Activated CD4-positive, alpha-beta T cell treated with anti-CD3 and anti-CD28 coated beads, Interleukin-2, amount 10 ng/mL, durations not matched to agents 24 days and 14 days (primary cell): ENCODE data around the gene TAAR2. TPM values are rescaled to one million over a fixed set of nuclear protein-coding genes. Genes with fewer than 3 reads are reported as not detected.

Source experiments
- DNase-seq: peaks from one replicate; pipeline ENCODE4 v3.0.0; 2022
- H3K27ac Mint-ChIP-seq: one replicate; pipeline ENCODE4 v1.8.0; 2022; ENCODE audit warnings: mild to moderate bottlenecking, mixed read lengths
- H3K27me3 Mint-ChIP-seq: one replicate; pipeline ENCODE4 v1.8.0; 2022; ENCODE audit warnings: mixed read lengths
- H3K36me3 Mint-ChIP-seq: one replicate; pipeline ENCODE4 v1.8.0; 2022; ENCODE audit warnings: low read depth, mild to moderate bottlenecking, mixed read lengths
- H3K4me1 Mint-ChIP-seq: one replicate; pipeline ENCODE4 v1.8.0; 2021; ENCODE audit warnings: mixed read lengths
- H3K4me3 Mint-ChIP-seq: one replicate; pipeline ENCODE4 v1.8.0; 2022; ENCODE audit warnings: mild to moderate bottlenecking, moderate library complexity, mixed read lengths
- H3K9me3 Mint-ChIP-seq: one replicate; pipeline ENCODE4 v1.8.0; 2021; ENCODE audit warnings: mixed read lengths
- intact Hi-C: fragments of 100-400 bp; cut with micrococcal nuclease; formaldehyde crosslinking; loops from one replicate; pipeline ENCODE4 v1.15.1; 2023
- total RNA-seq: library from RNA; stranded (reverse); gene quantifications from 2 replicates; pipeline ENCODE4 v1.2.3, GENCODE V29; 2022

The TAAR2 gene
- total RNA-seq, 1 donor from 2014 or later: not detected

GRCh38 chr6:132598473-132598872 lies 25.6 kb downstream of the TAAR2 start:
- Mint-ChIP-seq H3K4me3 (no peak overlapping the region), H3K4me1 (no peaks in the 10 kb centered on the region), H3K27me3 (peaks cover 9% of the 10 kb centered on the region), H3K9me3 (no peaks in the 10 kb centered on the region), H3K36me3 (no peaks in the 10 kb centered on the region), H3K27ac (no peak overlapping the region)
- intact Hi-C loops: no loop called here
- no peak for DNase-seq

GRCh38 chr6:132596201-132596600 lies 27.9 kb downstream of the TAAR2 start:
- Mint-ChIP-seq H3K4me1 (no peaks in the 10 kb centered on the region), H3K9me3 (no peaks in the 10 kb centered on the region), H3K27me3 (peaks cover 11% of the 10 kb centered on the region), H3K4me3 (no peak overlapping the region), H3K27ac (no peak overlapping the region), H3K36me3 (no peaks in the 10 kb centered on the region)
- DNase-seq: no peak
- intact Hi-C loops: no loop called here

- Mint-ChIP-seq H3K27me3 (peaks cover 8% of the 10 kb centered on the region), H3K36me3 (no peaks in the 10 kb centered on the region), H3K27ac (no peak overlapping the region), H3K9me3 (no peaks in the 10 kb centered on the region), H3K4me1 (no peaks in the 10 kb centered on the region), H3K4me3 (no peak overlapping the region)
- intact Hi-C loops: no loop called here
- no peak for DNase-seq
These were observed 31.2 kb downstream of the TAAR2 start for GRCh38 chr6:132592855-132593254.

GRCh38 chr6:132590362-132590761 lies 33.7 kb downstream of the TAAR2 start:
- Mint-ChIP-seq H3K4me1 (no peaks in the 10 kb centered on the region), H3K27me3 (peaks cover 10% of the 10 kb centered on the region), H3K36me3 (no peaks in the 10 kb centered on the region), H3K4me3 (no peak overlapping the region), H3K9me3 (no peaks in the 10 kb centered on the region), H3K27ac (no peak overlapping the region)
- intact Hi-C loops: no loop called here
- no peak for DNase-seq

GRCh38 chr6:132589454-132589853 lies 34.6 kb downstream of the TAAR2 start, which contains the start of gene TAAR5:
TSS of gene TAAR5 (minus strand) at chr6:132589741. CDS start at chr6:132589686, 55 bp downstream.
- no peak within 1 kb of the TSS for H3K4me3 Mint-ChIP-seq
- no peaks in the 10 kb centered on the region for H3K4me1 Mint-ChIP-seq
- no peaks in the 10 kb centered on the region for H3K9me3 Mint-ChIP-seq
- DNase-seq: no peak
- no peak within 1 kb of the TSS for H3K27ac Mint-ChIP-seq
- no peaks in the 10 kb centered on the region for H3K36me3 Mint-ChIP-seq
- intact Hi-C loops: no loop called here
- peaks cover 10% of the 10 kb centered on the region for H3K27me3 Mint-ChIP-seq

GRCh38 chr6:132587424-132587823 lies 36.7 kb downstream of the TAAR2 start:
- Mint-ChIP-seq H3K4me3 (no peak overlapping the region), H3K9me3 (no peaks in the 10 kb centered on the region), H3K27ac (no peak overlapping the region), H3K4me1 (no peaks in the 10 kb centered on the region), H3K36me3 (no peaks in the 10 kb centered on the region), H3K27me3 (peaks cover 12% of the 10 kb centered on the region)
- DNase-seq: no peak
- intact Hi-C loops: no loop called here

- DNase-seq: no peak
- Mint-ChIP-seq H3K27ac (no peak overlapping the region), H3K36me3 (no peaks in the 10 kb centered on the region), H3K4me1 (no peaks in the 10 kb centered on the region), H3K9me3 (no peaks in the 10 kb centered on the region), H3K27me3 (peaks cover 13% of the 10 kb centered on the region), H3K4me3 (no peak overlapping the region)
- intact Hi-C loops: no loop called here
These were observed 39.4 kb downstream of the TAAR2 start for GRCh38 chr6:132584698-132585097.

GRCh38 chr6:132571774-132572173 lies 52.3 kb downstream of the TAAR2 start:
- Mint-ChIP-seq H3K36me3 (no peaks in the 10 kb centered on the region), H3K9me3 (no peaks in the 10 kb centered on the region), H3K4me3 (no peak overlapping the region), H3K27me3 (peaks cover 16% of the 10 kb centered on the region), H3K27ac (no peak overlapping the region), H3K4me1 (no peaks in the 10 kb centered on the region)
- intact Hi-C loops: no loop called here
- DNase-seq: no peak

- no peaks in the 10 kb centered on the region for H3K9me3 Mint-ChIP-seq
- H3K4me1 Mint-ChIP-seq: no peaks in the 10 kb centered on the region
- DNase-seq: no peak
- H3K4me3 Mint-ChIP-seq: no peak within 1 kb of the TSS
- H3K27ac Mint-ChIP-seq: no peak within 1 kb of the TSS
- no peaks in the 10 kb centered on the region for H3K36me3 Mint-ChIP-seq
- intact Hi-C loops: no loop called here
- H3K27me3 Mint-ChIP-seq: peaks cover 14% of the 10 kb centered on the region
These were observed 53.8 kb downstream of the TAAR2 start, which contains the start of gene TAAR6 for GRCh38 chr6:132570221-132570777. TSS of gene TAAR6 (plus strand) at chr6:132570322. CDS start at chr6:132570322, 0 bp downstream.

- intact Hi-C loops: no loop called here
- H3K27me3 Mint-ChIP-seq: peaks cover 14% of the 10 kb centered on the region
- H3K27ac Mint-ChIP-seq: no peak overlapping the region
- no peaks in the 10 kb centered on the region for H3K4me1 Mint-ChIP-seq
- H3K36me3 Mint-ChIP-seq: no peaks in the 10 kb centered on the region
- no peak for DNase-seq
- no peak overlapping the region for H3K4me3 Mint-ChIP-seq
- no peaks in the 10 kb centered on the region for H3K9me3 Mint-ChIP-seq
These were observed 54.9 kb downstream of the TAAR2 start for GRCh38 chr6:132569170-132569569.

- Mint-ChIP-seq H3K27me3 (peaks cover 14% of the 10 kb centered on the region), H3K9me3 (no peaks in the 10 kb centered on the region), H3K4me1 (no peaks in the 10 kb centered on the region), H3K27ac (no peak overlapping the region), H3K4me3 (no peak overlapping the region), H3K36me3 (no peaks in the 10 kb centered on the region)
- DNase-seq: no peak
- intact Hi-C loops: no loop called here
These were observed 55.5 kb downstream of the TAAR2 start for GRCh38 chr6:132568611-132569010.

GRCh38 chr6:132567566-132567965 lies 56.5 kb downstream of the TAAR2 start:
- intact Hi-C loops: no loop called here
- H3K4me3 Mint-ChIP-seq: no peak overlapping the region

More at GRCh38 chr6:132567566-132567965, 56.5 kb downstream of the TAAR2 start:
- Mint-ChIP-seq H3K27me3 (peaks cover 10% of the 10 kb centered on the region), H3K27ac (no peak overlapping the region), H3K36me3 (no peaks in the 10 kb centered on the region), H3K9me3 (no peaks in the 10 kb centered on the region), H3K4me1 (no peaks in the 10 kb centered on the region)
- no peak for DNase-seq
